HepG2 (cell line): Measurements from ENCODE around the gene APCDD1L. TPM values are rescaled to one million over a fixed set of nuclear protein-coding genes. Genes with fewer than 3 reads are reported as not detected.

Source experiments
- CENPX ChIP-seq: sonication (generic); formaldehyde crosslinking; IDR thresholded peaks from 2 replicates; pipeline ENCODE4 v1.9.0; 2021; ENCODE audit warnings: mild to moderate bottlenecking, missing genetic modification reagents, moderate library complexity
- FOXJ3 ChIP-seq: sonication (generic); formaldehyde crosslinking; IDR thresholded peaks from 2 replicates; pipeline ENCODE4 v1.4.0; 2020; ENCODE audit warnings: missing genetic modification reagents, mild to moderate bottlenecking, borderline replicate concordance
- ZNF567 ChIP-seq: sonication (generic); formaldehyde crosslinking; IDR thresholded peaks from 2 replicates; pipeline ENCODE4 v1.8.1; 2023; ENCODE audit warnings: mild to moderate bottlenecking, missing genetic modification reagents, borderline replicate concordance
- polyA plus RNA-seq, 8 experiments: library from polyadenylated mRNA; depleted of rRNA in 3 of 8; stranded (reverse) in 7 of 8; unstranded in 1 of 8; fragments of >200 nt; fragmentation: Illumina TruSeq in 4 of 8; extraction: Trizol in 4 of 8; gene quantifications; 2 replicates each; pipeline versions ENCODE4 v1.2.1 to v1.2.3, GENCODE V29; 2011 to 2016; ENCODE audit warnings: low read depth in 4 of 8, missing spikeins in 1 of 8, mixed read lengths in 1 of 8; ENCODE audit not compliant: insufficient read depth in 1 of 8
- total RNA-seq, 5 experiments: library from RNA; depleted of rRNA; stranded (reverse); fragments of >200 nt; fragmentation: Illumina TruSeq; extraction: Trizol; gene quantifications; 2 replicates each; pipeline ENCODE4 v1.2.3, GENCODE V29; 2016; ENCODE audit warnings: low read depth in 1 of 5
- TF ChIP-seq, protein P1 (sequence below): sonication (generic); formaldehyde crosslinking; IDR thresholded peaks from one replicate; pipeline ENCODE4 v1.5.1; 2020; ENCODE audit warnings: mild to moderate bottlenecking, missing genetic modification reagents; ENCODE audit errors: not compliant biosample characterization

APCDD1L gene
- total and polyA plus RNA-seq, 2 of the 13 experiments (the other 11 are each of a cell fraction or from before 2014, with no cell fraction given) = not detected

- TF ChIP-seq, protein P1, sequence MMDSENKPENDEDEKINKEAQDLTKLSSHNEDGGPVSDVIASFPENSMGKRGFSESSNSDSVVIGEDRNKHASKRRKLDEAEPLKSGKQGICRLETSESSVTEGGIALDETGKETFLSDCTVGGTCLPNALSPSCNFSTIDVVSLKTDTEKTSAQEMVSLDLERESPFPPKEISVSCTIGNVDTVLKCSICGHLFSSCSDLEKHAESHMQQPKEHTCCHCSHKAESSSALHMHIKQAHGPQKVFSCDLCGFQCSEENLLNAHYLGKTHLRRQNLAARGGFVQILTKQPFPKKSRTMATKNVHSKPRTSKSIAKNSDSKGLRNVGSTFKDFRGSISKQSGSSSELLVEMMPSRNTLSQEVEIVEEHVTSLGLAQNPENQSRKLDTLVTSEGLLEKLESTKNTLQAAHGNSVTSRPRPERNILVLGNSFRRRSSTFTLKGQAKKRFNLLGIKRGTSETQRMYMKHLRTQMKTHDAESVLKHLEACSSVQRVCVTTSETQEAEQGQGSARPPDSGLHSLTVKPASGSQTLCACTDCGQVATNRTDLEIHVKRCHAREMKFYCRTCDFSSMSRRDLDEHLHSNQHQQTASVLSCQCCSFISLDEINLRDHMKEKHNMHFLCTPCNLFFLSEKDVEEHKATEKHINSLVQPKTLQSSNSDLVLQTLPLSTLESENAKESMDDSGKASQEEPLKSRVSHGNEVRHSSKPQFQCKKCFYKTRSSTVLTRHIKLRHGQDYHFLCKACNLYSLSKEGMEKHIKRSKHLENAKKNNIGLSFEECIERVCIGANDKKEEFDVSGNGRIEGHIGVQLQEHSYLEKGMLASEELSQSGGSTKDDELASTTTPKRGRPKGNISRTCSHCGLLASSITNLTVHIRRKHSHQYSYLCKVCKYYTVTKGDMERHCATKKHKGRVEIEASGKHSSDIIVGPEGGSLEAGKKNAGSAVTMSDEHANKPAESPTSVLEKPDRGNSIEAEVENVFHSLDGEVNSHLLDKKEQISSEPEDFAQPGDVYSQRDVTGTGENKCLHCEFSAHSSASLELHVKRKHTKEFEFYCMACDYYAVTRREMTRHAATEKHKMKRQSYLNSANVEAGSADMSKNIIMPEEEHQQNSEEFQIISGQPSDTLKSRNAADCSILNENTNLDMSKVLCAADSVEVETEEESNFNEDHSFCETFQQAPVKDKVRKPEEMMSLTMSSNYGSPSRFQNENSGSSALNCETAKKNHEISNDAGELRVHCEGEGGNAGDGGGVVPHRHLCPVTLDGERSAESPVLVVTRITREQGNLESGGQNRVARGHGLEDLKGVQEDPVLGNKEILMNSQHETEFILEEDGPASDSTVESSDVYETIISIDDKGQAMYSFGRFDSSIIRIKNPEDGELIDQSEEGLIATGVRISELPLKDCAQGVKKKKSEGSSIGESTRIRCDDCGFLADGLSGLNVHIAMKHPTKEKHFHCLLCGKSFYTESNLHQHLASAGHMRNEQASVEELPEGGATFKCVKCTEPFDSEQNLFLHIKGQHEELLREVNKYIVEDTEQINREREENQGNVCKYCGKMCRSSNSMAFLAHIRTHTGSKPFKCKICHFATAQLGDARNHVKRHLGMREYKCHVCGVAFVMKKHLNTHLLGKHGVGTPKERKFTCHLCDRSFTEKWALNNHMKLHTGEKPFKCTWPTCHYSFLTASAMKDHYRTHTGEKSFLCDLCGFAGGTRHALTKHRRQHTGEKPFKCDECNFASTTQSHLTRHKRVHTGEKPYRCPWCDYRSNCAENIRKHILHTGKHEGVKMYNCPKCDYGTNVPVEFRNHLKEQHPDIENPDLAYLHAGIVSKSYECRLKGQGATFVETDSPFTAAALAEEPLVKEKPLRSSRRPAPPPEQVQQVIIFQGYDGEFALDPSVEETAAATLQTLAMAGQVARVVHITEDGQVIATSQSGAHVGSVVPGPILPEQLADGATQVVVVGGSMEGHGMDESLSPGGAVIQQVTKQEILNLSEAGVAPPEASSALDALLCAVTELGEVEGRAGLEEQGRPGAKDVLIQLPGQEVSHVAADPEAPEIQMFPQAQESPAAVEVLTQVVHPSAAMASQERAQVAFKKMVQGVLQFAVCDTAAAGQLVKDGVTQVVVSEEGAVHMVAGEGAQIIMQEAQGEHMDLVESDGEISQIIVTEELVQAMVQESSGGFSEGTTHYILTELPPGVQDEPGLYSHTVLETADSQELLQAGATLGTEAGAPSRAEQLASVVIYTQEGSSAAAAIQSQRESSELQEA (CRISPR knock-in tag) = no peak
- TF ChIP-seq ZNF567 (0 out of 2 replicates have a peak, but pooled peaks have one; percentile 44), FOXJ3 (CRISPR knock-in tag) (peak; percentile 33; the same call in 1 of the 2 replicates), CENPX (no peak)
Measured at GRCh38 chr20:58447511-58448391, 67.4 kb downstream of the APCDD1L start (continued).
